ENCODE measurements around the gene RD3L.
"Not testable (repeated sequence)": the region's sequence is repeated elsewhere in the genome, so short reads cannot be mapped to it uniquely, and the experiment has no call there.

The RD3L gene

DNA sequence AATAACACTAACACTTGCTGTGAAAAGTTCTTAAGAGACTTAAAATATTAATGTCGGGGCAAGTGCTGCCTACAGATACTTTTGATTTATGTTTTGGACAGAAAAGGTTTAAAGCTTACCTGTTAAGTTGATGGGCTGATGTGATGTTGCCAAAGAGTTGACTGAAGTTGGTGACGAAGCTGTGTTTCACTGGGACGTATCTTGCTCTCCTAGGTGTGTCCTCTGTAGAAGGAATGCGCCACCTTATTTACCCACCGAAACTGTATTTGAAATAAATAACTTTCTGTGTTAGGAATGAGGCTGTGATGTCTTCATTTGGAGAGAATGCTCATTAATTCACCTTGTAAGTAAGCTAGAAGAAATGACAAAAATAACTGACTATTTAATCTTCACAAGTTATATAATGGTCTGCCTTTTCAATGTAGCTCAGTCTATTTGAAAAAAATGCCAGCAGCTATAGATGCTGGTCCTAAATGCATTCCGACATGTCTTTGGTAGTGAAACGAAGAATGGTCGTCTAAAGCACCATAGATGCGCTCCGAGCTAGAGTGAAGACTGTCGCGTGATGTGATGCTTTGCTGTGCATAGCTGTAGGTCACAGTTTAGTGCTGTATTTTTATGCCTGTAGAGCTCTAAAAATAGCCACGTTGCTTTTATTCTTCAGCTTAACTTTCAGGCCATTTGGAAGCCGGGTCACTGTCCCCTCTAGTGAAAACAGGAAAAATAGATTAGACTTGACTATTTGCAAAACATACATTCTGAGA is at the start of gene RD3L:
RD3L (minus strand) TSS at position 557 of the 764 bp plus-strand sequence. CDS start 834 bp downstream, outside the sequence.
- DNase-seq (ENCODE audit: low spot score) = no peak
- TF ChIP-seq, protein P1, sequence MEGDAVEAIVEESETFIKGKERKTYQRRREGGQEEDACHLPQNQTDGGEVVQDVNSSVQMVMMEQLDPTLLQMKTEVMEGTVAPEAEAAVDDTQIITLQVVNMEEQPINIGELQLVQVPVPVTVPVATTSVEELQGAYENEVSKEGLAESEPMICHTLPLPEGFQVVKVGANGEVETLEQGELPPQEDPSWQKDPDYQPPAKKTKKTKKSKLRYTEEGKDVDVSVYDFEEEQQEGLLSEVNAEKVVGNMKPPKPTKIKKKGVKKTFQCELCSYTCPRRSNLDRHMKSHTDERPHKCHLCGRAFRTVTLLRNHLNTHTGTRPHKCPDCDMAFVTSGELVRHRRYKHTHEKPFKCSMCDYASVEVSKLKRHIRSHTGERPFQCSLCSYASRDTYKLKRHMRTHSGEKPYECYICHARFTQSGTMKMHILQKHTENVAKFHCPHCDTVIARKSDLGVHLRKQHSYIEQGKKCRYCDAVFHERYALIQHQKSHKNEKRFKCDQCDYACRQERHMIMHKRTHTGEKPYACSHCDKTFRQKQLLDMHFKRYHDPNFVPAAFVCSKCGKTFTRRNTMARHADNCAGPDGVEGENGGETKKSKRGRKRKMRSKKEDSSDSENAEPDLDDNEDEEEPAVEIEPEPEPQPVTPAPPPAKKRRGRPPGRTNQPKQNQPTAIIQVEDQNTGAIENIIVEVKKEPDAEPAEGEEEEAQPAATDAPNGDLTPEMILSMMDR (IDR thresholded peaks at IDR 0.05; ENCODE audit: extremely low read depth, missing control alignments) = no peak

GRCh38 chr14:103989964-103990363 is 47.6 kb upstream of the RD3L start:
- TF ChIP-seq, protein P1 (IDR thresholded peaks at IDR 0.05; ENCODE audit: extremely low read depth, missing control alignments) = no peak
- no peak for DNase-seq (ENCODE audit: low spot score)

DNA sequence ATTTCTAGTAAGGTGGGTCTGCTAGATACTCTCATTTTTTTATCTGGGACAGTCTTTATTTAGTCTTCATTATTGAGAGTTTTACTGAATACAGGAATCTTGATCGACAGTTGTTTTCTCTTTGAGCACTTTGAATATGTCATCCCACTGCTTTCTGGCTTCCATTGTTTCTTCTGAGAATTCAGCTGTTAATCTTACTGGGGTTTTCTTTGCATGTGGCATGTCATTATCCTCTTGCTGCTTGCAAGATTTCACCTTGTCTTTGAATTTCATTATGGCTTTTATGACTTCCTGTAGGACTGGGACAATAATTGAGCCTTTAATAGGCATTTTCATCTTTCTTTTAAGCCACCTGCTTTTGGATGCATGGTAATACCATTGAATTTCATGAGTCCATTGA is 46.7 kb upstream of the RD3L start:
- TF ChIP-seq, protein P1 (IDR thresholded peaks at IDR 0.05; ENCODE audit: extremely low read depth, missing control alignments) = no peak
- DNase-seq (ENCODE audit: low spot score) = no peak

DNA sequence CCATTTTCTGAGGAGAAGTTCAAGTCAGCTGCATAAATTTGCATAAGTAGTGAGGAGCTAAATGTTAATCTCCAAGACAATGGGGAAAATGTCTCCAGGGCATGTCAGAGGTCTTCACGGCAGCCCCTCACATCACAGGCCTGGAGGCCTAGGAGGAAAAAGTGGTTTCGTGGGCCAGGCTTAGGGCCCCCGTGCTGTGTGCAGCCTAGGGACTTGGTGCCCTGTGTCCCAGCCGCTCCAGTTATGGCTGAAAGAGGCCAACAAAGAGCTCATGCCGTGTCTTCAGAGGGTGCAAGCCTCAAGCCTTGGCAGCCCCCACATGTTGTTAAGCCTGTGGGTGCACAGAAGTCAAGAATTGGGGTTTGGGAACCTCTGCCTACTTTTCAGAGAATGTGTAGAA is 41.9 kb upstream of the RD3L start:
- no peak for DNase-seq (ENCODE audit: low spot score)
- TF ChIP-seq, protein P1 (IDR thresholded peaks at IDR 0.05; ENCODE audit: extremely low read depth, missing control alignments) = no peak

DNA sequence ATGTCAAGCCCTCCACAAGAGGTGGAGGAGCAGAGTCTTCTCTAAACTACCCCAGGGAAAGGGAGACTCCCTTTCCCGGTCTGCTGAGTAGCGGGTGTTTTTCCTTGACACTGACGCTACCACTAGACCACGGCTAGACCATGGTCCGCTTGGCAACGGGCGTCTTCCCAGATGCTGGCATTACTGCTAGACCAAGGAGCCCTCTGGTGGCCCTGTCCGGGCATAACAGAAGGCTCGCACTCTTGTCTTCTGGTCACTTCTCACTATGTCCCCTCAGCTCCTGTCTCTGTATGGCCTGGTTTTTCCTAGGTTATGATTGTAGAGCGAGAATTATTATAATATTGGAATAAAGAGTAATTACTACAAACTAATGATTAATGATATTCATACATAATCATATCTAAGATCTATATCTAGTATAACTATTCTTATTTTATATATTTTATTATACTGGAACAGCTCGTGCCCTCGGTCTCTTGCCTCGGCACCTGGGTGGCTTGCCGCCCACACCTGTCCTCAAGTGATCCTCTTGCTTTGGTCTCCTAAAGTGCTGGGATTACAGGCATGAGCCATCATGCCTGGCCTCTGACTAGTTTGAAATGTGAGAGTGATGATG is 38.4 kb upstream of the RD3L start:
- not testable (repeated sequence) for DNase-seq (ENCODE audit: low spot score)

- DNase-seq (ENCODE audit: low spot score) = no peak
- TF ChIP-seq, protein P1 (IDR thresholded peaks at IDR 0.05; ENCODE audit: extremely low read depth, missing control alignments) = no peak
Observed at GRCh38 chr14:103974575-103974974, 32.2 kb upstream of the RD3L start.

DNA sequence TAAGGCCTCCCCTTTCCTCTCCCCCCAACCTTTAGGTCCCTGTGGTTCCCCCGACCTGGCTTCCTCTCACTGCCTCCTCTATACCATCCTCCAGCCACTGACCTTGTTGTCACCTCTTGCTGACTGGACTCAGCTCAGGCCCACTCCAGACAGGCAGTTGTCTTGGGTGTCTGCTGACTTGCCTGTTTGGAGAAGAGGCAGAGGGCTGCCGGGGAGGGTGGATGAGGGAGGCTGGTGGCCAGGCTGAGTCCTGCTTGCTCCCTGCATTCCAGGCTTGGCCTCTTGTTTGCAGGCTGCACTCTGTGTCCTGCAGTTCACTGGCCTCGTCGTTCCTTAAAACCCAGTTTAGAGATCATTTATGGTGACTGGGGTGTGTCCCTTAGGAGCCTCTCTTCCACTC is 31.0 kb upstream of the RD3L start:
- DNase-seq (ENCODE audit: low spot score) = no peak
- TF ChIP-seq, protein P1 (IDR thresholded peaks at IDR 0.05; ENCODE audit: extremely low read depth, missing control alignments) = no peak

All from GM20000 (cell line).